GM19395 (cell line): ENCODE data around the gene ATP6V1E1.
"Not testable (repeated sequence)": the region's sequence is repeated elsewhere in the genome, so short reads cannot be mapped to it uniquely, and the experiment has no call there.

Experiments used
- ATAC-seq: cut with Tn5 transposase; IDR thresholded peaks from one replicate; pipeline ENCODE4 v1.9.1; 2021; ENCODE audit warnings: mild to moderate bottlenecking, moderate library complexity; ENCODE audit not compliant: unreplicated experiment

Gene ATP6V1E1

GRCh38 chr22:17583151-17583550 is 45.4 kb downstream of the ATP6V1E1 start:
- no peak for ATAC-seq

DNA sequence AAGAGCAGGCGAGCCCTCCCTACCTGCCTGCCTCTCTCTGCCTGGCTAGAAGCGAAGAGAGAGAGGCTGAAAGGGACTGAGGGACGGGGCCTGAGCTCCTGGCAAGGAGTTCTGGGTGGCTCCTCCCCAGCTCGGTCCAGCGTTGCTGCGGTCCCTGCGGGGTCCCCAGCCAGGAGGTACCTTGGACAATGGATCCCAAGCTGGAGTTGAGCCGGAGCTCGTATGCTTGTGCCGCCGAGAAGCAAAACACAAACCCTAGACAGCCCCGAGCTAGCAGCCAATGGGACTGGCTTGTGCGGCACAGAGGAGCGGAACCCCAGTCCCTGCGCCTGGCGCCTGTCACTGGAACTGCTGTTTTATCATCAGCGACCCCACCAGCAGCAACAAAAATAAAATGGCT is 46.9 kb downstream of the ATP6V1E1 start:
- no peak for ATAC-seq

- ATAC-seq, result no peak
Measured at GRCh38 chr22:17581056-17581455, 47.5 kb downstream of the ATP6V1E1 start.

- ATAC-seq, result no peak
Measured at GRCh38 chr22:17580441-17581031, 48.0 kb downstream of the ATP6V1E1 start.

DNA sequence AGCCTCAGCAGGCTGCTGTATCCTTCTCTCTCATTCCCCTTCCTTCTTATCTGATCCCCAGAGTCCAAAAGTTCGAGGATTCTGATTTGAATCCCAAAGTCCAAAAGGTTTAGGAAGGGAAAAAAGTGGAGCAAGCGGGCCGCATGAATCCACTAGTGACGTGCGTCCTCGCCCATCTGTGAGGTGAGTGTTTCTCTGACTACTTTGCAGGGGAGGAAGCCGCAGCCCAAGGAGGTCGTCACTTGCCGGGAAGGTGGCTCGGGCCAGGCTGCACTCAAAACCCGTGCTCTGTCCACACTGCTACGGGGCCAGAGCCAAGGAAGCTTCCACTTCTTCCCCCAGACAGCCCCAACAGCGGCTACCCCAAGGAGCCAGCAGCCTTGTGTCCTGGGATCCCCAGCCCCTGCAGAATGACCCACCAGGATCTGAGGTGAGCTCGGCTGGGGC is 49.0 kb downstream of the ATP6V1E1 start:
- ATAC-seq, result no peak

DNA sequence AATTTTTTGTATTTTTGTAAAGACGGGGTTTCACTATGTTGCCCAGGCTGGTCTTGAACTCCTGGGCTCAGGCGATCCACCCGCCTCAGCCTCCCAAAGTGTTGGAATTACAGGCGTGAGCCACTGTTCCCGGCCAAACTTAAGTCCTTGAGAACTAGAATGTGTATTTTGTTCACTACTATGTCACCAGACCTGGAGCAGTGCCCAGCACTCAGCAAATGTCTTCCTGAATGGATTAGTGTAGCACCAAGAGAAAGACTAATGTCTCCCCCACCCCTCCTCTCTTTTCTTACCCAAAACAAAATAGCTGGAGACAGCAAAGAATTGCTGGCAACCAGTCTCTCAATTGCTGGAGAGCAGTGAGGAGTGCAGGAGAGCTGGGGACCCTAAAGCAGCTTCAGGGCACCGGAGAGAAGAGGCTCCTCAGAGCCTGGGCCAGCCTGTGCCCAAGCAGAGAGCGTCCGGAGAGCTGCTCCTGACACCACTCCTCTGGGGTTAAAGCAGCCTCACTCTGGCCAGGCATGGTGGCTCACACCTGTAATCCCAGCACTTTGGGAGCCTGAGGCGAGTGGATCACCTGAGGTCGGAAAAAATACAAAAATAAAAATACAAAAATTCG is 50.3 kb downstream of the ATP6V1E1 start:
- ATAC-seq, result no peak

GRCh38 chr22:17576470-17576869 is 52.1 kb downstream of the ATP6V1E1 start:
- no peak for ATAC-seq

DNA sequence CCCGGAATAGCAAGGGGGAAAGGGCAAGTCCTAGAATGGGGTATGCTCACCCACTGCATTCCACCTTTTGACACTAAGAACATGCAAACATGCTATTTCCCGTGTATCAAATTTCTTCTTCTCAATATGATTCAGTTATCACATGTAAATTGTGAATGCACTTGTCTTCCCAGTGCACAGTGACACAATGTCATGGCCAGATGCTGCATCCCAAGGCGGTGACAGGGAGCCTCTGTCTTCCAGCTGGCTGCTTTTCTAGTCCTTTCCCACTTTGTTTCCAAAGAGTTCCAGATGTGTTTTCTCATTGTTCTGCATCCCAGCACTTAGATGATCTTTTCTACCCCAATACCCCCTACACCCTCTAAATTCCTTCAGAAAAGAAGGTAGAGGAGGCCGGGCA is 52.9 kb downstream of the ATP6V1E1 start:
- no peak for ATAC-seq

GRCh38 chr22:17575151-17575550 is 53.4 kb downstream of the ATP6V1E1 start:
- ATAC-seq, result no peak

DNA sequence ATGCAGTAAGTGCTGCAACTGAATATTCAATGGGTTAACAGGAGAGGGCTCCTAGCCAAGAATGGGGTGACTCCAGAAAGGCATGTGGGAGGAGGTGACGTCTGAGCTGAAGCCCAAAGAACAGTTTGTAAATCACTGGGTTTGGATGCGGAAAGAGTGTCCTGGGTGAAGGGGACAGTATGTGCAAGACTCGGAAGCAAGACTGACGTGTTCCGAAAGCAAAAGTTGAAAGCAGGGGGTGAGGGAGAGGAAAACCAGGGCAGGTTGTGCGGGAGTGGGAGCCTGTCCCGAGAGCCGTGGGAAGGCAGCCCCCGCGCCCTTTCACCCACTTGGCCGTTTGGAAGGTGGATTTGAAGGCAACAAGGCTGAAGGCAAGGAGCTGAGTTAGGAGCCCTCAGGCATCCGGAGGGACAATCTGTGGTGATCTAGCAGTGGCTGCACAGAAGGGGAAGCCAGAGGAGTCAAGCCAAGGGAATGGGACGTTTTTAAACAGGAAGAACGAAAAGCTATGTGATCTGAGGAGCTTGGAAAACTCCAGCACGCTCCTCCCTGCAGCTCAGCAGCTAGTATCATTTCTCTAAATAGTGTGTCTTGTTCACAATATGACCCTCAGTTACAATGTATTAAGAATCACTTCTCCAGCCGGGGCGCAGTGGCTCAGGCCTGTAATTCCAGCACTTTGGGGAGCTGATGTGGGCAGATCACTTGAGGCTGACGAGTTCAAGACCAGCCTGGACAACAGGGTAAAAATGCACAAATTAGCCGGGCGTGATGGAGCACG is 57.5 kb downstream of the ATP6V1E1 start:
- no peak for ATAC-seq

DNA sequence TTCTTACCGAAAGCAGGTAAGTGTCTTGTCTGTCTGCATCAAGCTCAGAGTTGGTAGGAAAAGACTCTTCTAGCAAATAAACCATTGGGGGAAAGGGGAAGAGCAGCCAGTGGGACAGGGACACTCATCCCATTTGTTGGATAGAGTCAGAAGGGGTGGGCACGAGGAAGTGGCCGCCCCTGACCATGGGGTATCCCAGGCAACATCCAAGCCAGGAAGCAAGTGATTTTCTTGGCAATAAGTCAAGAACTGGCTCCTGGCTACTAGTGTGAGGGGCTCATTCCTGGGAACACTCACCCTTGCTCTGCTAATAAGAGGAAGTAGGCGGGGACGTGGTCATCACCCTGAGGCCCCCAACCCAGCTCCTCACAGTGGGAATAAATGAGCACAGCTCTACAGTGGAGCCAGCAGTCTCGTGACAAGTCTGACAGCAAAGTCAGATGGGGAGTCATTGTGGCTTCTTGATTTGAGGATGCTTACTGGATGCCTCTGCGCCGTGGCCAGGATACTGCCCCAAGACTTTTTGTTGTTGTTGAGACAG is 58.5 kb downstream of the ATP6V1E1 start:
- ATAC-seq, result no peak

- ATAC-seq, result no peak
Measured at GRCh38 chr22:17566776-17567175, 61.8 kb downstream of the ATP6V1E1 start.

- not testable (repeated sequence) for ATAC-seq
Measured at GRCh38 chr22:17566016-17566687, 62.4 kb downstream of the ATP6V1E1 start.

DNA sequence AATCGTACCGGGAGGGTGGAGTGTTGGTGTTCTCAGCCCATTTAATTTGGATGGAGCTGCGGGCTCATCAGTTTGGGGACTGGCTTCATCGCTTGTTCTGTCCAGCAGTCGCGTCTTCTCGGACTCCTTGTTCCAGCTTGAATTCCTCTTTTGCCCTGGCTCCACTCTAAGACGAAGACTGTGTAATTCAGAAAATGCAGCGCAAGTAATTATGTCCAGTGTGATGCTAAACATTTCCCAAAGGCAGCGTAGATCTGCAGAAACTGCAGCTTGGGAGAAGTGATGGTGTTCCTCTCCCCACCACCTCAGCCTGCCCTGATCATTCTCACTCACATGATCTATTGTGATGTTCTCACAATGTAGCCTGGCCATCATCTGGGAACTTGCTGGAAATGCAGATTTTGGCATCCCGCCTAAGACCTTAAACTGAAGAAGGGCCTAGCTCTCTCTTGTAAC is 64.6 kb downstream of the ATP6V1E1 start:
- ATAC-seq, result no peak

GRCh38 chr22:17562906-17563870 is 65.4 kb downstream of the ATP6V1E1 start, which contains the start of gene SLC25A18:
SLC25A18 (plus strand) TSS chr22:17563498; CDS start chr22:17579945, 16,447 bp downstream.
- ATAC-seq, result no peak

DNA sequence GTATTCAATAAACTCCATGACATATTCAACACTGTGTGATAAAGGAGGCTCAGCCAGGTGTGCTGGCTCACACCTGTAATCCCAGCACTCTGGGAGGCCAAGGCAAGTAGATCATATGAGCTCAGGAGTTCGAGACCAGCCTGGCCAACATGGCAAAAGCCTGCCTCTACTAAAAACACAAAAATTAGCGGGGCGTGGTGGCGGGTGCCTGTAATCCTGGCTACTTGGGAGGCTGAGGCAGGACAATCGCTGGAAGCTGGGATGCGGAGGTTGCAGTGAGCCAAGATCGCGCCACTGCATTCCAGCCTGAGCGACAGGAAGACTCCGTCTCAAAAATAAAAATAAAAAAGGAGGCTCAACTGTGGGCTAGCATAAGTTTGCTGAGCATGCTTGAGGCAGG is 69.4 kb downstream of the ATP6V1E1 start:
- no peak for ATAC-seq

DNA sequence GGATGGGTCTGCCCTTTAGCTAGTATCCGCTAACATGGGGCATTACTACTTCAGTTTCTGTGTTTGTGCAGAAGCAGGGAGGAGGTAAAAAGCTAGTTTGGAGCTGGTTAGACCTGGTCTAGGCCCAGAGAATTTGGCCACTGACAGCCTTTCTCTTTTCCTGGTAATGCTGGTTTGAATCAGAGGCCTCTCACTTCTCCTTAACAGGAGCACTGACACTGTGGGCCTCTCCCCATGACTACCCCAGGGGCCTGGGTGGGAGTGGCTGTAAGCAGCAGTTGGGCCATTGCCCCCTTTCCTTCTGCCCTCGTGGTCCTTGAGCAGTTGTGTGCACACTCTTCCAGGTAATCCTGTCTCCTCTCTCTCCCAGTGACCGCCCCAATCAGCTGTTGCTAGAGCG is 73.7 kb downstream of the ATP6V1E1 start:
- no peak for ATAC-seq

DNA sequence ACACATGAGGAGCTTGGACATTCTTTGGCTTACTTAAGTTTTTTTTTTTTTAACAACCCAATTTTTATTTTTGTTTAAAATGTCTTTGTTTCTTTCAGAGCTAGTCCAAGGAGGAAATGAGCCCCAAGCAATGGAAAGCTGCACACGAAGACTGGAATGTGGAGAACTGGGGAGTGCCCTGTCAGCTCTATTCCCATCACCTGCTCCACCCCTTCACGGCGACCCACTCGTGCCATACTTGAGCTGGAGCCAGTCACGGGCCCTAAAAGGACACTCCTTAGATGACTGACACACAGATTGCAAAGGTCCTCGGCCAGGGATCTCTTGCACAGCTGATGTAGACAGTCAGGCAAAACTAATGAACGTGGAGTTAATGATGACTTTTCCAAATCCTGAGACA is 75.8 kb downstream of the ATP6V1E1 start:
- no peak for ATAC-seq

DNA sequence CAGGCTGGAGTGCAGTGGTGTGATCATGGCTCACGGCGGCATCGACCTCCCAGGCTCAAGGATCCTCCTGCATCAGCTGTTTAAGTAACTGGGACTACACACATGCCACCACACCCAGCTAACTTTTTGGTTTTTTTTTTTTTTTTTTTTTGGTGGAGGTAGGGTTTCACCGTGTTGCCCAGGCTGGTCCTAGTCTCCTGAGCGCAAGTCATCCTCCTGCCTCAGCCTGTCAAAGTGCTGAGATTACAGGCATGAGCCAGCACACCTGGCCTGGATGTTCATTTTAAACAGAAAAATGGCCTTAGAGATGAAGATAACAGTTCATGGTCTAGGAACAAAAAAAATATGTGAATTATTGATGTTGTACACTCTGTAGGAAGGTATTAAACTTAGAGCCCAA is 78.9 kb downstream of the ATP6V1E1 start:
- no peak for ATAC-seq

GRCh38 chr22:17549183-17549582 is 79.4 kb downstream of the ATP6V1E1 start:
- ATAC-seq, result no peak
